Fibroblast of lung (primary cell): Measurements from ENCODE around the gene BCAN. TPM values are rescaled to one million over a fixed set of nuclear protein-coding genes. Genes with fewer than 3 reads are reported as not detected.

Experiments
- DNase-seq, 2 donors: peaks; one replicate each; pipeline versions ENCODE4 v3.0.0 to v3.0.0-alpha.2; 2010; ENCODE audit warnings: low read depth in 2 of 2
- H2AFZ ChIP-seq: 2 replicates; pipeline ENCODE4 v1.5.1; 2012; ENCODE audit warnings: low read length, control low read depth, inconsistent platforms
- H3K27ac ChIP-seq: 2 replicates; pipeline ENCODE4 v1.5.1; 2011; ENCODE audit warnings: low read length, control low read depth; ENCODE audit not compliant: insufficient read depth
- H3K27me3 ChIP-seq: 2 replicates; pipeline ENCODE4 v1.5.1; 2011; ENCODE audit warnings: mild to moderate bottlenecking, low read length; ENCODE audit not compliant: control insufficient read depth, insufficient read depth
- H3K36me3 ChIP-seq: 2 replicates; pipeline ENCODE4 v1.5.1; 2011; ENCODE audit warnings: low read length; ENCODE audit not compliant: control insufficient read depth, insufficient read depth
- H3K4me1 ChIP-seq: 2 replicates; pipeline ENCODE4 v1.5.1; 2011; ENCODE audit warnings: low read length; ENCODE audit not compliant: control insufficient read depth, insufficient read depth; ENCODE audit errors: extremely low read depth
- H3K4me2 ChIP-seq: 2 replicates; pipeline ENCODE4 v1.5.1; 2011; ENCODE audit warnings: low read length, control low read depth; ENCODE audit not compliant: insufficient read depth; ENCODE audit errors: extremely low read depth
- H3K4me3 ChIP-seq, 4 experiments: fragments of 200-600 bp in 1 of 4; sonication (generic) in 1 of 4; replicated peaks in 1 of 4; 2 replicates each; pipeline ENCODE4 v1.5.1; 2011 to 2016; ENCODE audit warnings: low read length in 4 of 4, low read depth in 3 of 4, mild to moderate bottlenecking in 3 of 4, control low read depth in 2 of 4, inconsistent platforms in 1 of 4, mixed read lengths in 1 of 4; ENCODE audit not compliant: insufficient read depth in 1 of 4; ENCODE audit errors: control extremely low read depth in 1 of 4
- H3K79me2 ChIP-seq: 2 replicates; pipeline ENCODE4 v1.5.1; 2012; ENCODE audit warnings: mild to moderate bottlenecking, low read length, inconsistent platforms; ENCODE audit not compliant: control insufficient read depth, insufficient read depth
- H3K9ac ChIP-seq: 2 replicates; pipeline ENCODE4 v1.5.1; 2011; ENCODE audit warnings: mild to moderate bottlenecking, low read length, control low read depth; ENCODE audit not compliant: insufficient read depth
- H3K9me3 ChIP-seq: 2 replicates; pipeline ENCODE4 v1.5.1; 2012; ENCODE audit warnings: low read depth, low read length; ENCODE audit not compliant: control insufficient read depth, insufficient read depth
- H4K20me1 ChIP-seq: 2 replicates; pipeline ENCODE4 v1.5.1; 2011; ENCODE audit warnings: low read length; ENCODE audit not compliant: control insufficient read depth, insufficient read depth; ENCODE audit errors: extremely low read depth
- CTCF ChIP-seq, 2 donors: IDR thresholded peaks in 1 of 2; conservative IDR thresholded peaks in 1 of 2; 1 replicate in 1 of 2; 2 replicates in 1 of 2; pipeline ENCODE4 v1.5.1; 2011 to 2012; ENCODE audit warnings: low read length in 2 of 2, control low read depth in 1 of 2, inconsistent platforms in 1 of 2, low read depth in 1 of 2, mild to moderate bottlenecking in 1 of 2
- EZH2 ChIP-seq: IDR thresholded peaks from 2 replicates; pipeline ENCODE4 v1.5.1; 2012; ENCODE audit warnings: low read length, control low read depth, mild to moderate bottlenecking; ENCODE audit errors: missing control alignments
- polyA plus RNA-seq, 2 donors: library from polyadenylated mRNA; depleted of rRNA in 1 of 2; stranded (reverse) in 1 of 2; unstranded in 1 of 2; fragments of >200 nt; gene quantifications; 2 replicates each; pipeline ENCODE4 v1.2.1, GENCODE V29; 2011 to 2012; ENCODE audit warnings: missing spikeins in 1 of 2
- total RNA-seq: library from RNA; depleted of rRNA; stranded (reverse); fragments of >200 nt; gene quantifications from 2 replicates; pipeline ENCODE4 v1.2.1, GENCODE V29; 2014

BCAN gene
- total and polyA plus RNA-seq, 2 donors (not counting 1 experiment from before 2014, with no cell fraction given) = 0.03 TPM; not detected in 1

GRCh38 chr1:156682166-156682890 lies 40.4 kb downstream of the BCAN start:
- no peak overlapping the region for H3K4me3 ChIP-seq
- no peak overlapping the region for H3K9ac ChIP-seq
- no peaks in the 10 kb centered on the region for H3K36me3 ChIP-seq
- no peaks in the 10 kb centered on the region for H3K79me2 ChIP-seq
- no peak overlapping the region for H3K4me2 ChIP-seq
- no peaks in the 10 kb centered on the region for H4K20me1 ChIP-seq
- H3K9me3 ChIP-seq = no peaks in the 10 kb centered on the region
- TF ChIP-seq CTCF (conservative IDR thresholded peaks at IDR 0.05 in 1 of 2, IDR thresholded peaks at IDR 0.05 in 1 of 2; ENCODE audit: low read depth in 1 of 2, low read length in 2 of 2) (peak in 1 of 2 donors; percentile 16), EZH2 (no peak)
- H3K4me1 ChIP-seq = peaks cover 3% of the 10 kb centered on the region
- H3K27ac ChIP-seq = no peak overlapping the region
- no peak overlapping the region for H2AFZ ChIP-seq
- DNase-seq = no peak
- H3K27me3 ChIP-seq = no peaks in the 10 kb centered on the region

- Histone ChIP-seq H3K4me3 (no peak overlapping the region), H3K27me3 (no peaks in the 10 kb centered on the region), H3K4me1 (peaks cover 3% of the 10 kb centered on the region), H3K9me3 (no peaks in the 10 kb centered on the region), H2AFZ (no peak overlapping the region), H4K20me1 (no peaks in the 10 kb centered on the region), H3K4me2 (no peak overlapping the region), H3K79me2 (no peaks in the 10 kb centered on the region), H3K27ac (no peak overlapping the region), H3K36me3 (no peaks in the 10 kb centered on the region), H3K9ac (no peak overlapping the region)
- peak in 1 of 2 donors; percentile 65 for DNase-seq
- TF ChIP-seq CTCF (conservative IDR thresholded peaks at IDR 0.05 in 1 of 2, IDR thresholded peaks at IDR 0.05 in 1 of 2; ENCODE audit: low read depth in 1 of 2, low read length in 2 of 2) (no peak), EZH2 (no peak)
Measured at GRCh38 chr1:156684227-156684782, 42.4 kb downstream of the BCAN start.

GRCh38 chr1:156689035-156689952 lies 47.4 kb downstream of the BCAN start:
- Histone ChIP-seq H3K4me1 (peaks cover 15% of the 10 kb centered on the region), H4K20me1 (no peaks in the 10 kb centered on the region), H3K9ac (peak overlapping the region; percentile 13), H3K36me3 (no peaks in the 10 kb centered on the region), H3K4me3 (peak overlapping the region; percentile 34 to 49 (median 38)), H3K4me2 (peak overlapping the region; percentile 93), H3K27me3 (no peaks in the 10 kb centered on the region), H3K79me2 (no peaks in the 10 kb centered on the region), H3K27ac (no peak overlapping the region), H2AFZ (peak overlapping the region; percentile 82), H3K9me3 (no peaks in the 10 kb centered on the region)
- TF ChIP-seq CTCF (conservative IDR thresholded peaks at IDR 0.05 in 1 of 2, IDR thresholded peaks at IDR 0.05 in 1 of 2; ENCODE audit: low read depth in 1 of 2, low read length in 2 of 2) = peak; percentile 95
- TF ChIP-seq EZH2 = no peak
- DNase-seq = peak; percentile 78 to 83
